CD14-positive monocyte (primary cell): ENCODE results near the gene MYO5B. TPM values are rescaled to one million over a fixed set of nuclear protein-coding genes. Genes with fewer than 3 reads are reported as not detected.

Experiments used
- DNase-seq, 3 donors: peaks; one replicate each; pipeline ENCODE4 v3.0.0-alpha.2; 2011 to 2022
- H2AFZ ChIP-seq: 2 replicates; pipeline ENCODE4 v1.6.0; 2012; ENCODE audit warnings: mild to moderate bottlenecking, low read depth, low read length, inconsistent platforms; ENCODE audit not compliant: insufficient read depth, poor library complexity, severe bottlenecking
- H3K27ac ChIP-seq, 2 donors: 1 replicate in 1 of 2; 2 replicates in 1 of 2; pipeline ENCODE4 v1.5.1; 2012 to 2013; ENCODE audit warnings: low read length in 2 of 2, control low read depth in 1 of 2, inconsistent platforms in 1 of 2, low read depth in 1 of 2, mild to moderate bottlenecking in 1 of 2
- H3K27me3 ChIP-seq, 2 donors: one replicate each; pipeline versions ENCODE4 v1.6.0 to v1.6.1; 2011 to 2013; ENCODE audit warnings: low read length in 2 of 2; ENCODE audit not compliant: control insufficient read depth in 2 of 2, insufficient read depth in 2 of 2
- H3K36me3 ChIP-seq, 2 donors: replicated peaks in 1 of 2; 1 replicate in 1 of 2; 2 replicates in 1 of 2; pipeline versions ENCODE4 v1.5.1 to v1.6.1; 2012 to 2013; ENCODE audit warnings: low read length in 2 of 2, control low read depth in 1 of 2, inconsistent platforms in 1 of 2, mild to moderate bottlenecking in 1 of 2; ENCODE audit not compliant: insufficient read depth in 2 of 2, control insufficient read depth in 1 of 2
- H3K4me1 ChIP-seq, 2 donors: 1 replicate in 1 of 2; 2 replicates in 1 of 2; pipeline versions ENCODE4 v1.5.1 to v1.6.1; 2012 to 2013; ENCODE audit warnings: low read length in 2 of 2, control low read depth in 1 of 2, inconsistent platforms in 1 of 2, mild to moderate bottlenecking in 1 of 2, moderate library complexity in 1 of 2; ENCODE audit not compliant: insufficient read depth in 2 of 2, control insufficient read depth in 1 of 2
- H3K4me2 ChIP-seq: replicated peaks from 2 replicates; pipeline ENCODE3; 2012; ENCODE audit warnings: low read length, moderate library complexity, mild to moderate bottlenecking; ENCODE audit not compliant: poor library complexity, severe bottlenecking; ENCODE audit errors: extremely low read depth
- H3K4me3 ChIP-seq, 3 experiments: fragments of 200-600 bp in 1 of 3; sonication (generic) in 1 of 3; replicated peaks in 1 of 3; 1 replicate in 2 of 3; 2 replicates in 1 of 3; pipeline ENCODE4 v1.5.1; 2011 to 2013; ENCODE audit warnings: low read length in 3 of 3, mild to moderate bottlenecking in 3 of 3, control low read depth in 2 of 3, low read depth in 2 of 3, inconsistent platforms in 1 of 3, moderate library complexity in 1 of 3
- H3K79me2 ChIP-seq: 2 replicates; pipeline ENCODE4 v1.6.0; 2012; ENCODE audit warnings: mild to moderate bottlenecking, control low read depth, inconsistent platforms, low read length, moderate library complexity; ENCODE audit not compliant: insufficient read depth
- H3K9ac ChIP-seq: 2 replicates; pipeline ENCODE4 v1.6.0; 2017; ENCODE audit warnings: low read length, mild to moderate bottlenecking; ENCODE audit not compliant: insufficient read depth, poor library complexity, severe bottlenecking
- H3K9me3 ChIP-seq, 2 donors: replicated peaks in 1 of 2; 1 replicate in 1 of 2; 2 replicates in 1 of 2; pipeline versions ENCODE4 v1.5.1 to v1.6.1; 2012 to 2013; ENCODE audit warnings: low read length in 2 of 2, control low read depth in 1 of 2; ENCODE audit not compliant: control insufficient read depth in 1 of 2, insufficient read depth in 1 of 2
- H4K20me1 ChIP-seq: 2 replicates; pipeline ENCODE4 v1.6.0; 2012; ENCODE audit warnings: mild to moderate bottlenecking, low read length, control low read depth, moderate library complexity; ENCODE audit not compliant: insufficient read depth
- H3K27ac Mint-ChIP-seq, 7 donors: one replicate each; pipeline ENCODE4 v1.8.0; 2020; ENCODE audit warnings: mild to moderate bottlenecking in 7 of 7, mixed read lengths in 7 of 7, moderate library complexity in 6 of 7, inconsistent platforms in 2 of 7
- H3K27me3 Mint-ChIP-seq, 3 donors: one replicate each; pipeline ENCODE4 v1.8.0; 2021 to 2022; ENCODE audit warnings: low read depth in 3 of 3, mild to moderate bottlenecking in 3 of 3, mixed read lengths in 3 of 3, moderate library complexity in 3 of 3, inconsistent platforms in 1 of 3
- H3K36me3 Mint-ChIP-seq, 2 donors: one replicate each; pipeline ENCODE4 v1.8.0; 2020; ENCODE audit warnings: mixed read lengths in 2 of 2, inconsistent platforms in 1 of 2, mild to moderate bottlenecking in 1 of 2
- H3K4me1 Mint-ChIP-seq: one replicate; pipeline ENCODE4 v1.8.0; 2020; ENCODE audit warnings: mild to moderate bottlenecking, mixed read lengths
- H3K4me3 Mint-ChIP-seq, 2 donors: one replicate each; pipeline ENCODE4 v1.8.0; 2020; ENCODE audit warnings: mild to moderate bottlenecking in 2 of 2, mixed read lengths in 2 of 2, moderate library complexity in 1 of 2
- H3K9me3 Mint-ChIP-seq, 7 donors: one replicate each; pipeline ENCODE4 v1.8.0; 2020 to 2022; ENCODE audit warnings: mixed read lengths in 7 of 7, mild to moderate bottlenecking in 6 of 7, moderate library complexity in 6 of 7, inconsistent platforms in 2 of 7
- whole genome bisulfite sequencing: methylation state at CpG from one replicate; pipeline ENCODE4 v1.1.5; 2013; ENCODE audit warnings: missing lambda C conversion rate; ENCODE audit not compliant: insufficient coverage; 5-methylcytosine and 5-hydroxymethylcytosine counted together
- intact Hi-C, 2 donors: fragments of 100-400 bp; cut with micrococcal nuclease; formaldehyde crosslinking; loops; one replicate each; pipeline versions ENCODE4 v1.15.0 to v1.15.1; 2023
- polyA plus RNA-seq, 3 donors: library from polyadenylated mRNA; depleted of rRNA in 1 of 3; unstranded in 2 of 3; stranded (reverse) in 1 of 3; fragments of 300-500 nt in 2 of 3; fragments of >200 nt in 1 of 3; fragmentation: Illumina TruSeq in 2 of 3; gene quantifications; 1 replicate in 2 of 3; 2 replicates in 1 of 3; pipeline ENCODE4 v1.2.3, GENCODE V29; 2012 to 2021
- TF ChIP-seq, protein P1 (sequence below): fragments of 200-600 bp; IDR thresholded peaks from one replicate; pipeline ENCODE4 v1.8.0; 2022; ENCODE audit warnings: antibody characterized with exemption, mild to moderate bottlenecking

Gene MYO5B
- polyA plus RNA-seq, 3 donors = 0.04 TPM; not detected in 2

DNA sequence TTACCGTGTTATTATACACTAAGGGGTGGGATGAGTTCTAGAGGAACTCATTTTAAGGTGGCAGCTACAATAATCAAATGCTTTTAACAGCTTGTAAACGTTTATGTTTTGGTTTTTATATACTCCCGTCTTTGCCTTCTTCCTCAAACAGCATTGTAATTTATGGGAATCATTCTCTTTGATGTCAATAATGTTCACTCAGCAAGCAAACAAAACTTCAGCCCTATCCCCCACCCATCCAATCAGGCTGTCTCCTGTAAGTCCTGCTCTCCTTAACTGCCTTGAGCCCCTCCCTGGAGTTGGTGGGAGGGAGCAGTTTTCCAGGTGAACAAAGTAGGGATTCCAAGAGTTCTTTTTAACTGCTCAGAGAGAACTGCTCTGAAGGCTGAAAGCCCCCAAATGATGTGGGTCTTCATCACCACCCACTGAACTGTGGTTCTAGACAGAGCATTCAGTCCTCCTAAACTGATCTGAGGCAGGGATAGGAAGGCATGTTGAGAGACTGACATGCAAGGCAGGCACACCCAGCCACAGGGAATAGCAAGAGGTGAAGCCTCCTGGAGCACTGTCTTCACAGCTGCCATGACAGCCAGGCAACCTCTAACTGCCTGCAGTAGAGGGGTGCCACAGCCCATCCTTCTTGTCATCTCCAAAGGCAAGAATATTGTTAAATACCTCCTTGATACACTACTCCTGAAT, 17.5 kb downstream of the MYO5B start:
- Histone ChIP-seq H3K4me2 (no peak overlapping the region), H3K79me2 (no peaks in the 10 kb centered on the region), H3K27me3 (no peaks in the 10 kb centered on the region), H3K27ac (no peak overlapping the region), H3K36me3 (no peaks in the 10 kb centered on the region), H3K9ac (no peak overlapping the region), H2AFZ (no peak overlapping the region), H3K4me1 (no peaks in the 10 kb centered on the region), H4K20me1 (no peaks in the 10 kb centered on the region), H3K4me3 (no peak overlapping the region), H3K9me3 (no peaks in the 10 kb centered on the region)
- Mint-ChIP-seq H3K4me3 (no peak overlapping the region), H3K36me3 (no peaks in the 10 kb centered on the region), H3K27me3 (peaks cover 3 to 15% (median 5%) of the 10 kb centered on the region in 3 donors), H3K27ac (no peak overlapping the region), H3K4me1 (no peaks in the 10 kb centered on the region), H3K9me3 (peaks cover 0 to 2% (median 0%) of the 10 kb centered on the region in 7 donors)
- no peak for DNase-seq
- intact Hi-C loops = no loop called here
- WGBS = no CpG with 5 or more reads among the region's 3 CpGs
- TF ChIP-seq, protein P1, sequence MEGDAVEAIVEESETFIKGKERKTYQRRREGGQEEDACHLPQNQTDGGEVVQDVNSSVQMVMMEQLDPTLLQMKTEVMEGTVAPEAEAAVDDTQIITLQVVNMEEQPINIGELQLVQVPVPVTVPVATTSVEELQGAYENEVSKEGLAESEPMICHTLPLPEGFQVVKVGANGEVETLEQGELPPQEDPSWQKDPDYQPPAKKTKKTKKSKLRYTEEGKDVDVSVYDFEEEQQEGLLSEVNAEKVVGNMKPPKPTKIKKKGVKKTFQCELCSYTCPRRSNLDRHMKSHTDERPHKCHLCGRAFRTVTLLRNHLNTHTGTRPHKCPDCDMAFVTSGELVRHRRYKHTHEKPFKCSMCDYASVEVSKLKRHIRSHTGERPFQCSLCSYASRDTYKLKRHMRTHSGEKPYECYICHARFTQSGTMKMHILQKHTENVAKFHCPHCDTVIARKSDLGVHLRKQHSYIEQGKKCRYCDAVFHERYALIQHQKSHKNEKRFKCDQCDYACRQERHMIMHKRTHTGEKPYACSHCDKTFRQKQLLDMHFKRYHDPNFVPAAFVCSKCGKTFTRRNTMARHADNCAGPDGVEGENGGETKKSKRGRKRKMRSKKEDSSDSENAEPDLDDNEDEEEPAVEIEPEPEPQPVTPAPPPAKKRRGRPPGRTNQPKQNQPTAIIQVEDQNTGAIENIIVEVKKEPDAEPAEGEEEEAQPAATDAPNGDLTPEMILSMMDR = no peak

DNA sequence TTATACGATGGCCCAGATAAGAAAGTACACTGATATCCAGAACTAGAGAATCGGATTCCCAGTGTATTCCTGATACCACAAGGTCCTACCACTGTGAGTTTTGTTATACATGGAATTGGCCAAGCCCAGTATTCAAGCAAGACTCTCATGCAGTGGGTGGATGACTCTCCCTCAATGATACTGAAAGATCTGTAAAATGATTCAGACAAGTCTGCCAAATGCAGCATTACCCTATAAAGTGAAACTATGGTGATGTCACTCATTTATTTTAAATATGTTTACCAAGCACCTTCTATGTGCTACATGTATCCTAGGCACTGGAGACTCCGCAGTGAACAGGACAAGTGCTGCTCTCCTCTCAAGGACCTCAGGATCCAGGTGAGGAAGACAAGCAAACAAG, 22.6 kb downstream of the MYO5B start:
- peaks cover 2 to 13% (median 9%) of the 10 kb centered on the region in 3 donors for H3K27me3 Mint-ChIP-seq
- no peak overlapping the region for H2AFZ ChIP-seq
- H3K36me3 Mint-ChIP-seq = no peaks in the 10 kb centered on the region
- H3K36me3 ChIP-seq = no peaks in the 10 kb centered on the region
- peaks cover 0 to 3% (median 0%) of the 10 kb centered on the region in 7 donors for H3K9me3 Mint-ChIP-seq
- H3K4me1 Mint-ChIP-seq = no peaks in the 10 kb centered on the region
- TF ChIP-seq, protein P1 = no peak
- H3K27ac Mint-ChIP-seq = peak overlapping the region in 1 of 7 donors; percentile 7
- H3K4me1 ChIP-seq = no peaks in the 10 kb centered on the region
- H3K4me2 ChIP-seq = no peak overlapping the region
- no peaks in the 10 kb centered on the region for H4K20me1 ChIP-seq
- no peaks in the 10 kb centered on the region for H3K27me3 ChIP-seq
- no peaks in the 10 kb centered on the region for H3K9me3 ChIP-seq
- no peak overlapping the region for H3K9ac ChIP-seq
- intact Hi-C loops = no loop called here
- no peak overlapping the region for H3K27ac ChIP-seq
- 100% methylated on average over 1 of the region's 3 CpGs for WGBS
- H3K4me3 ChIP-seq = no peak overlapping the region
- no peaks in the 10 kb centered on the region for H3K79me2 ChIP-seq
- DNase-seq = no peak
- H3K4me3 Mint-ChIP-seq = no peak overlapping the region
